Measurements from ENCODE around the gene ZFY.

ZFY gene

DNA sequence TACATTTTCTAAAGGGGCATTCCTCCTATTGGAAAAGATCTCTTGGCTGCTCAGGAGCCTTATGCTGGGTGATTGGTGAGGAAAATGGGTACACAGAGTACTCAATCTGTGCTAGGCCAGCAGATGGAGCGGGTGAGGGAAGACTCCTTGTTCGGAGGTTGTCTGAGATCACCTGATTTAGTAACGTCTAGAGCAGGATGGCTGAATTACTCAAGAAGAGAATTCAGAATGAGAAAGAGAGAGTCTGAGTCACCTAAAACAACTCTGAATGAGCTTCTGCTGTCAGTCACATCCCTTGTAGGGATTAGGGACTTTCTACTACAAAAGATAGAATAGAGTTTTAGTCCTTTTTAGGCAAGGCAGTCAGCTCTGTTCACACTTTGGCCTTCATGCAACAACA, 47.2 kb upstream of the ZFY start:
- Histone ChIP-seq H3K4me1 (ENCODE audit: insufficient read depth, low read length) (peaks cover 47% of the 10 kb centered on the region), H3K4me2 (ENCODE audit: insufficient read depth, low read length) (peak overlapping the region; percentile 52), H4K20me1 (ENCODE audit: insufficient read depth, low read length) (no peaks in the 10 kb centered on the region), H3K9ac (ENCODE audit: low read depth, low read length) (peak overlapping the region; percentile 55), H3K27me3 (ENCODE audit: insufficient read depth, low read length, poor library complexity) (no peaks in the 10 kb centered on the region), H3K27ac (ENCODE audit: low read length) (peak overlapping the region; percentile 99), H3K9me3 (ENCODE audit: insufficient read depth, low read length, severe bottlenecking) (peaks cover 15% of the 10 kb centered on the region), H3K36me3 (ENCODE audit: insufficient read depth, low read length) (no peaks in the 10 kb centered on the region; the same call in none of the 2 replicates), H2AFZ (ENCODE audit: low read depth, low read length) (peak overlapping the region; percentile 38), H3K79me2 (ENCODE audit: insufficient read depth, low read length) (no peaks in the 10 kb centered on the region), H3K4me3 (ENCODE audit: low read depth in 1 of 2, low read length in 2 of 2) (peak overlapping the region in 1 of 2 experiments; percentile 40; a peak in 2 of 4 replicates)
- ATAC-seq (ENCODE audit: insufficient read depth, low read depth) (peak; percentile 57), DNase-seq (peak; percentile 26)
- no peak for TF ChIP-seq EZH2 (IDR thresholded peaks at IDR 0.05; ENCODE audit: borderline replicate concordance, low read depth, low read length, severe bottlenecking)
- TF ChIP-seq, protein P1, sequence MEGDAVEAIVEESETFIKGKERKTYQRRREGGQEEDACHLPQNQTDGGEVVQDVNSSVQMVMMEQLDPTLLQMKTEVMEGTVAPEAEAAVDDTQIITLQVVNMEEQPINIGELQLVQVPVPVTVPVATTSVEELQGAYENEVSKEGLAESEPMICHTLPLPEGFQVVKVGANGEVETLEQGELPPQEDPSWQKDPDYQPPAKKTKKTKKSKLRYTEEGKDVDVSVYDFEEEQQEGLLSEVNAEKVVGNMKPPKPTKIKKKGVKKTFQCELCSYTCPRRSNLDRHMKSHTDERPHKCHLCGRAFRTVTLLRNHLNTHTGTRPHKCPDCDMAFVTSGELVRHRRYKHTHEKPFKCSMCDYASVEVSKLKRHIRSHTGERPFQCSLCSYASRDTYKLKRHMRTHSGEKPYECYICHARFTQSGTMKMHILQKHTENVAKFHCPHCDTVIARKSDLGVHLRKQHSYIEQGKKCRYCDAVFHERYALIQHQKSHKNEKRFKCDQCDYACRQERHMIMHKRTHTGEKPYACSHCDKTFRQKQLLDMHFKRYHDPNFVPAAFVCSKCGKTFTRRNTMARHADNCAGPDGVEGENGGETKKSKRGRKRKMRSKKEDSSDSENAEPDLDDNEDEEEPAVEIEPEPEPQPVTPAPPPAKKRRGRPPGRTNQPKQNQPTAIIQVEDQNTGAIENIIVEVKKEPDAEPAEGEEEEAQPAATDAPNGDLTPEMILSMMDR (IDR thresholded peaks at IDR 0.05; ENCODE audit: borderline replicate concordance, extremely low read depth, low read length, poor library complexity, severe bottlenecking), result peak; percentile 27

DNA sequence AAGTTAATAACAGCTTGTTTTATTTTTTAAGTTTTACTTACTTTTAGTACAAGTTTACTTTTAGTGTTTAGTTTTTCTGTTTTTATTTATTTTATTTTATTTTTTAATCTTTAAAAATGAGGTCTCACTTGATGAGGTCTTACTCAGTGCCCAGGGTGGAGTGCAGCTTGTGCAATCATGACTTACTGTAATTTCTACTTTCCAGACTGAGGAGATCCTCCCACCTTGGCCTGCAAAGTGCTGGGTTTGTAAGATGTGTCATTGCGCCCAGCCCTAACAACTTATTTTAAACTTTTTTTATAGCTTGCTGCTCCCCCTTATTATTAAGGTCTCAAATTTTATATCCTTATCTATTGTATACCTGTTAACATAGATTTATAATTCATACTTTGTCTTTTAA, 41.7 kb upstream of the ZFY start:
- H3K4me3 ChIP-seq (ENCODE audit: low read depth in 1 of 2, low read length in 2 of 2), result no peak overlapping the region
- no peak overlapping the region for H3K27ac ChIP-seq (ENCODE audit: low read length)
- no peaks in the 10 kb centered on the region for H3K27me3 ChIP-seq (ENCODE audit: insufficient read depth, low read length, poor library complexity)
- H4K20me1 ChIP-seq (ENCODE audit: insufficient read depth, low read length), result no peaks in the 10 kb centered on the region
- no peaks in the 10 kb centered on the region for H3K9me3 ChIP-seq (ENCODE audit: insufficient read depth, low read length, severe bottlenecking)
- TF ChIP-seq, protein P1 (IDR thresholded peaks at IDR 0.05; ENCODE audit: borderline replicate concordance, extremely low read depth, low read length, poor library complexity, severe bottlenecking), result no peak
- no peak for TF ChIP-seq EZH2 (IDR thresholded peaks at IDR 0.05; ENCODE audit: borderline replicate concordance, low read depth, low read length, severe bottlenecking)
- ATAC-seq (ENCODE audit: insufficient read depth, low read depth) (no peak), DNase-seq (no peak)
- H3K9ac ChIP-seq (ENCODE audit: low read depth, low read length), result no peak overlapping the region
- peaks cover 11% of the 10 kb centered on the region for H3K4me1 ChIP-seq (ENCODE audit: insufficient read depth, low read length)
- H2AFZ ChIP-seq (ENCODE audit: low read depth, low read length), result no peak overlapping the region
- H3K36me3 ChIP-seq (ENCODE audit: insufficient read depth, low read length), result no peaks in the 10 kb centered on the region
- H3K79me2 ChIP-seq (ENCODE audit: insufficient read depth, low read length), result no peaks in the 10 kb centered on the region
- no peak overlapping the region for H3K4me2 ChIP-seq (ENCODE audit: insufficient read depth, low read length)

DNA sequence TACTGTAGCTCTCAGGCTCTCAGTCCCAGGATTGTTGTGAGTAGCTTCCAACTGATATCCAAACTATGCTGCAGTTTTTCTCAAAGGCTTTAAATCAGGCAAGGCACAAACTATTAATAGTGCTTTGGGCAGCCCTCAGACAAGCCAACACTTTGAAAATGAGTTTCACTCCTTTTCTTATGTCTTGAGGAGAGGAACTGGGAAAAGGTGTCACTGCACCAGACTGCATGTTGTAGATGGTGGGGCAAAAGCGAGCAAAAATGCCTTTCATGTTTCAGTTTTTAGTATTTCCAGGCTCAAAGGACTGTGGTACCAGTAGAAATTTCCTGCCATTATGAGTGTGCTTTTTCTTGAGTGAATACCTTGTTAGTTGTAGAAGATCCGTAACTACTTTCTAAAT, 39.1 kb upstream of the ZFY start:
- DNase-seq (no peak), ATAC-seq (ENCODE audit: insufficient read depth, low read depth) (no peak)
- H3K9me3 ChIP-seq (ENCODE audit: insufficient read depth, low read length, severe bottlenecking), result no peaks in the 10 kb centered on the region
- no peaks in the 10 kb centered on the region for H3K27me3 ChIP-seq (ENCODE audit: insufficient read depth, low read length, poor library complexity)
- no peak overlapping the region for H3K9ac ChIP-seq (ENCODE audit: low read depth, low read length)
- no peak overlapping the region for H3K27ac ChIP-seq (ENCODE audit: low read length)
- TF ChIP-seq EZH2 (IDR thresholded peaks at IDR 0.05; ENCODE audit: borderline replicate concordance, low read depth, low read length, severe bottlenecking), result no peak
- TF ChIP-seq, protein P1 (IDR thresholded peaks at IDR 0.05; ENCODE audit: borderline replicate concordance, extremely low read depth, low read length, poor library complexity, severe bottlenecking), result no peak
- H3K4me1 ChIP-seq (ENCODE audit: insufficient read depth, low read length), result no peaks in the 10 kb centered on the region
- H3K4me3 ChIP-seq (ENCODE audit: low read depth in 1 of 2, low read length in 2 of 2), result no peak overlapping the region
- H4K20me1 ChIP-seq (ENCODE audit: insufficient read depth, low read length), result no peaks in the 10 kb centered on the region
- no peaks in the 10 kb centered on the region for H3K79me2 ChIP-seq (ENCODE audit: insufficient read depth, low read length)
- H3K36me3 ChIP-seq (ENCODE audit: insufficient read depth, low read length), result no peaks in the 10 kb centered on the region
- no peak overlapping the region for H2AFZ ChIP-seq (ENCODE audit: low read depth, low read length)
- no peak overlapping the region for H3K4me2 ChIP-seq (ENCODE audit: insufficient read depth, low read length)

GRCh38 chrY:2907356-2907755, 27.8 kb upstream of the ZFY start:
- Histone ChIP-seq H3K27ac (ENCODE audit: low read length) (no peak overlapping the region), H3K9ac (ENCODE audit: low read depth, low read length) (no peak overlapping the region), H3K4me3 (ENCODE audit: low read depth in 1 of 2, low read length in 2 of 2) (no peak overlapping the region), H4K20me1 (ENCODE audit: insufficient read depth, low read length) (no peaks in the 10 kb centered on the region), H2AFZ (ENCODE audit: low read depth, low read length) (no peak overlapping the region), H3K27me3 (ENCODE audit: insufficient read depth, low read length, poor library complexity) (no peaks in the 10 kb centered on the region), H3K4me1 (ENCODE audit: insufficient read depth, low read length) (peaks cover 3% of the 10 kb centered on the region), H3K79me2 (ENCODE audit: insufficient read depth, low read length) (no peaks in the 10 kb centered on the region), H3K9me3 (ENCODE audit: insufficient read depth, low read length, severe bottlenecking) (peaks cover 3% of the 10 kb centered on the region), H3K4me2 (ENCODE audit: insufficient read depth, low read length) (no peak overlapping the region), H3K36me3 (ENCODE audit: insufficient read depth, low read length) (no peaks in the 10 kb centered on the region)
- DNase-seq, result no peak
- TF ChIP-seq, protein P1 (IDR thresholded peaks at IDR 0.05; ENCODE audit: borderline replicate concordance, extremely low read depth, low read length, poor library complexity, severe bottlenecking), result no peak
- no peak for TF ChIP-seq EZH2 (IDR thresholded peaks at IDR 0.05; ENCODE audit: borderline replicate concordance, low read depth, low read length, severe bottlenecking)
- no peak for ATAC-seq (ENCODE audit: insufficient read depth, low read depth)

Data from DND-41 (cell line).